GM19193 (cell line): ENCODE measurements around the gene PLA2G4C.

ENCODE experiments used
- POLR2A ChIP-seq: IDR thresholded peaks from 4 replicates; pipeline ENCODE4 v1.6.1; 2011; ENCODE audit not compliant: insufficient read depth, insufficient read length; ENCODE audit errors: extremely low read depth

PLA2G4C gene

GRCh38 chr19:48121909-48122371 is 11.3 kb upstream of the PLA2G4C start:
- no peak for TF ChIP-seq POLR2A

GRCh38 chr19:48121066-48121465 is 10.4 kb upstream of the PLA2G4C start:
- no peak for TF ChIP-seq POLR2A

GRCh38 chr19:48120505-48120904 is 9.9 kb upstream of the PLA2G4C start:
- no peak for TF ChIP-seq POLR2A

GRCh38 chr19:48118131-48118517 is 7.5 kb upstream of the PLA2G4C start:
- TF ChIP-seq POLR2A: no peak

GRCh38 chr19:48117515-48118130 is 7.0 kb upstream of the PLA2G4C start:
- TF ChIP-seq POLR2A: no peak

GRCh38 chr19:48113190-48113917 is 2.7 kb upstream of the PLA2G4C start:
- no peak for TF ChIP-seq POLR2A

- TF ChIP-seq POLR2A: no peak
Measured at GRCh38 chr19:48111280-48111679, 663 bp upstream of the PLA2G4C start.

GRCh38 chr19:48108997-48109782 is 1.4 kb downstream of the PLA2G4C start:
- TF ChIP-seq POLR2A: no peak

- no peak for TF ChIP-seq POLR2A
Measured at GRCh38 chr19:48103922-48104321, 6.7 kb downstream of the PLA2G4C start.

- TF ChIP-seq POLR2A: no peak
Measured at GRCh38 chr19:48102870-48103751, 7.5 kb downstream of the PLA2G4C start.

GRCh38 chr19:48095612-48096175 is 14.9 kb downstream of the PLA2G4C start:
- TF ChIP-seq POLR2A: no peak

- no peak for TF ChIP-seq POLR2A
Measured at GRCh38 chr19:48094855-48095203, 15.8 kb downstream of the PLA2G4C start.

GRCh38 chr19:48094129-48094854 is 16.3 kb downstream of the PLA2G4C start:
- no peak for TF ChIP-seq POLR2A

- TF ChIP-seq POLR2A: no peak
Measured at GRCh38 chr19:48090281-48090802, 20.3 kb downstream of the PLA2G4C start.
